T-helper 2 cell treated with Interferon-gamma antibody and Interleukin-4, amounts not matched to agents 100 ng/mL and 5 ng/mL, for 36 hours (primary cell): ENCODE results near the gene HSD17B13. TPM values are rescaled to one million over a fixed set of nuclear protein-coding genes. Genes with fewer than 3 reads are reported as not detected.

Source experiments
- intact Hi-C: fragments of 100-400 bp; cut with micrococcal nuclease; formaldehyde crosslinking; loops from one replicate; pipeline ENCODE4 v1.15.1; 2023
- total RNA-seq: library from RNA; stranded (reverse); gene quantifications from 2 replicates; pipeline ENCODE4 v1.2.3, GENCODE V29; 2022

Gene HSD17B13
- total RNA-seq, 1 donor from 2014 or later, result 0.25 TPM

DNA sequence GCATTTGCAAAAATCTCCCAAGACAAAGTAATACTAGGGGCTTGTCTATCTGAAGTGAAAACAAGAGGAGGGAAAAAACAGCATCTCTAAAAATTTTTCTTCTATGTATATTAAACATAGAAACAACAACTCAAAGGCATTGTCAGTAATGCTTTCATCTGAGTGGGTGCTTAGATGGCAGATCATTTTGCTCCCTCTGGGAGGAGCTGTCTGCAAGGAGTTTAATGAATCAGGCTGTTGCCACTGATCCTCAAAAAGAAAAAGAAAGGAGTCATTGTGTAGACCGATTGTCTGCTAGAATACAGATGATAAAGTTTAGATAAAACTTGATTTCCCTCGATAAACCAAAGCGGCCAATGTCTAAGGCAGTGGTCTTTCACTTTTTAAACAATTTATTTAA lies 52.5 kb downstream of the HSD17B13 start:
- intact Hi-C loops, result loop anchor here (10.0 kb wide), 1 partner anchor 195 kb away; no protein-coding TSS in a partner anchor

DNA sequence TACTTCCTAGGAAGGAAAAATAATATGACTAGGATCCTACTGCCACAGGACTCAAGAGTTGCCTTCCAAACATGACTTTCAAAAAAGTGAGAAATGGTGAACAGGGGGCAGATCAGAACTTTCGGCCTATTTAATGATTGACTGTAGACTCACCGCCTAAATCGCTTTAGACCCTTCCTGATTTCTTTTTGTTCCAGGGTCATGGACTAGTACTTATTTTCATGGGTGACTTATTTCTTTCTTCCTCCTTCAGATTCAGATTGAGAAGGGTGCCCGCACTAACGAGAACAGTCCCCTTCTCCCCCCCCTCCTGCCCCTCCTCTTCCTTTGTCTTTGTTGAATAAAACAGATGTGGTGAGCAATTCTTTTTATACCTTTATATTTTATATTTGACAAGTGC lies 54.3 kb downstream of the HSD17B13 start:
- intact Hi-C loops, result no loop called here

DNA sequence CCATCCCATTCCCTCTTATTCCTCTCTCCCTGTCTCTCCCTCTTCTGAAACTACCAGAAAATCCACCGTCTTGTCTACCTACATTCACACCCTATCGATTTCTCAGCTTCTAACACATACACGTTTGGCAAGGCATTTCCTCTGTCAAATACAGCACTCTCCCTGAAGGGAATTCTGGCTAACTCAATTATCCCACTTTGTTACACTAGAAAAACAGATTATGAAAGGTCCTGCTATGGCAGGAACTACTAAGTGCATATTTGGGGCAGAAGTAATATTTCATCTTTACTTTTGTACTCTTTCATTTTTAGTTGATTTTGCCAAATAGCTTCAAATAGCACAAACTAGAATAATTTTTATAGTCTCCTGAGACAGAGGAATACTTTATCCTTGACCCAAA lies 55.7 kb downstream of the HSD17B13 start:
- intact Hi-C loops, result no loop called here

DNA sequence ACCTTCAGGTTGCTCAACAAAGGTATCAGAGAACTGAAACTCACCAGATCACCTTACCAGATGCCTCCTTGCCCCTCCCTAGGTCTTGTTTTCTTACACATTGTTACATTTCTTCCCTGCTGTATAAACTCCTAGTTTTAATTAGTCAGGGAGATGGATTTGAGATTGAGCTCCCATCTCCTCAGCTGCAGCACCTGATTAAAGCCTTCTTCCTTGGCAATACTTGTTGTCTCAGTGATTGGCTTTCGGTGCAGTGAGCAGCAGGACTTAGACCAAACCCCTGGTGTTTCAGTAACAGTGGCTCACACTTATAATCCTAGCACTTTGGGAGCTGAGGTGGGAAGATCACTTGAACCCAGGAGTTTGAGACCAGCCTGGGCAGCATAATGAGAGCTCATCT lies 59.8 kb downstream of the HSD17B13 start:
- intact Hi-C loops, result no loop called here

DNA sequence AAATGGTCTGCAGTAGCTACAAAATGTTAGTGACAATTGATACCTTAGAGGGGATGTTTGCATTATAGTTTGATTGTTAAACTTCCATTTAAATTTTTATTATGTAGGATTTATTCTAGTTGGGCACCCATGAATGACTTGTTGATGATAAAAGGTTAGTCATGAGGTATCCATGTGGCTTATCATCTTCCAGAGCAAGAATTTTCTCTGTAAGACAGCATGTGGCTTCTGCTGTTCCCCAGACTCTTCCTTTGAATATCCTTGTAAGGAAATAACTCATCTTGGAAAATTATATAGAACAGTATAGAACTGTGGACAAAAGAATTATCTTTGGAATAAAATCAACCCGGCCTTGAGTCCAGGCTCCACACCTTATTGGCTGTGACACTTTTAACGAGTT lies 62.2 kb downstream of the HSD17B13 start:
- intact Hi-C loops, result no loop called here

DNA sequence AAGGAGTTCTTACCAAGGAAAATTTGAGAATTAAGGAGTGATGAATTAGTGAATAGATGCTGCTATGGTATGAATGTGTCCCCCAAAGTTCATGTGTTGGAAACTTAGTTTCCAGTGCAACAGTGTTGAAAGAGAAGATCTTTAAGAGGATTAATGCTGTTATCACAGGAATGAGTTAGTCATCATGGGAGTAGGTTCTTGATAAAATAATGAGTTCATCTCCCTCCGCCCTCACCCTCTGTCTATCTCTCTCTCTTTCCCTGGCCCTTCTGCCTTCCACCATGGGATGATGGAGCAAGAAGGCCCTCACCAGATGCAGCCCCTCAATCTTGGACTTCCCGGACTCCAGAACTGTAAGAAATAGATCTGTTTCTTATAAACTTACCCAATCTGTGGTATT lies 64.0 kb downstream of the HSD17B13 start:
- intact Hi-C loops, result no loop called here

DNA sequence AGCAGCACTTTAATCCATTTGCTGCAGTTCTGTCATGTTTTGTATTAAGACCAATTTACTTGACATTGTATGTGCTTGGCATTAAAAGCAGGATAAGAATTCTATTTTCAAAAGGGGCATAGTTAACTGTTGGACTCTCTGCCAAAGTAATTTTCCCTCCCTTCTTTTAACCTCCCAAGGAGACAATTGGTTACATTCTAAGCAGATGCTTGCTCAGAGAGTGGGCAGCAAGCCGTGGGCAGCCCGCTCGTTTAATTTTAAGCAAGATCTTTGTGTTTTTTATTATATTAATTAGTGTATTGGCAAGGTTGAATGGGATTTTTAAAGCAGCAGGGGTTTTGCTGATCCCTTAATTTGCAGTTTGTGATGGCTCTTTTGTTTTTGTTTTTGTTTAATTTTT lies 65.2 kb downstream of the HSD17B13 start:
- intact Hi-C loops, result no loop called here

DNA sequence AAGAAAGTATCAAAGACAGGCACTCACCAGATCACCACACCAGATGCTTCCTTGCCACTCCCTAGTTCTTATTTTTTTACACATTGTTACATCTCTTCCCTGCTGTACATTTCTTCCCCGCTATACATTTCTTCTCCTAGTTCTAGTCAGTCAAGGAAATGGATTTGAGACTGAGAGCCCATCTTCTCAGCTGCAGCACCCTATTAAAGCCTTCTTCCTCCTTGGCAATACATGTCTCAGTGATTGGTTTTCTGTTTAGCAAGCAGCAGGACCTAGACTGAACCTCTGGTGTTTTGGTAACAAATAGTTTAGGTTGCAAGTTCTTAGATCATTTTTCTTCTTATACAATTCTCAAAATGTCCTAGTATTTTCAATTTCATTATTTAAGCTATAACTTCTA lies 66.9 kb downstream of the HSD17B13 start:
- intact Hi-C loops, result no loop called here

Other genes with a start within 250 kb of the HSD17B13 start
- 10.3 and 11.4 TPM in 2 replicates for gene KLHL8, start 102.3 kb downstream of the HSD17B13 start, total RNA-seq
- 27.8 and 28.6 TPM in 2 replicates for gene HSD17B11, start 68.3 kb upstream of the HSD17B13 start, total RNA-seq
- gene NUDT9, start 99.7 kb upstream of the HSD17B13 start, total RNA-seq, result 11.4 and 13.1 TPM in 2 replicates
- gene SPARCL1, start 206.5 kb upstream of the HSD17B13 start, total RNA-seq, result not detected in 2 replicates